ENCODE results near the gene PHF5A.
"Not testable (repeated sequence)": the region's sequence is repeated elsewhere in the genome, so short reads cannot be mapped to it uniquely, and the experiment has no call there.

PHF5A gene

DNA sequence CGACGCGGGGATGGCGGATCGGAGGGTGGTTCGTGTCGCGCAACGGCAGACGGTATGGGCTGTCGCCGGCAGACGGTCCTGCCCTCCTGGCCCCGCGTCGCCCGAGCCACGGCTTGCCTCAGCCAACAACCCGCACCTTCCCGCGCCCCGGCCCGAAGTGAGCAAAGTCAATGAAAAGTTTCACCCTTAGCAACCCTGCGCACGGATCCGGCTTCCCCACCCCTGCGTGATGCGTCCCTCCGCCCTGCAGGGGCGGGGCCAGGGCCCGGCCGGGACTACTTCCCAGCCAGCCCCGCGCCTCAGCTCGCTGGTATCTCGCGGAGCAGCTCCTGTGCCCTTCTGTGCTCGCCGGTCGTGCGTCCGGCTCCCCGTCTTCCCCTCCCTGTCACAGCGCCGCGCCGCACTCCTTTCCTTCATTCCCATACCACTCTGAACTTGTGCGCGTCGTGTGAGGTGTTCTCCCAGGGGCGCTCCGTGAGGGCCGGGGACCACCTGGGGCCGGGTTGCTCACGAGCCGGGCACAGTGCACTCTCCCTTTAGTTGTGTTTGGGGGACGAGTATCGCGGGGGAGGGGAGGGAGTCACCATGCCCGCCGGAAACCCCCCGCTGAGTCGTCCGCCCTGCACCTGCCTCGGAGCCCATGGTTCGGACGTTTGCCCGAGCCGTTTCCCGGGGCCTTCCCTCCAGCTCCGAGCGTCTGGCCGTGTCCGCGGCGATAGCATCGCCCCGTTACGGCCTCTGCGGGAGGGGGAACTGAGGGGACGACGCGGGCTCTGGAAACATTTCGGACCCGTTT is 21.7 kb downstream of the PHF5A start, which contains the start of gene TOB2:
TSS of gene TOB2 (minus strand) at position 163 of the 796 bp plus-strand sequence. CDS start 9,456 bp downstream, outside the sequence.
- peak; percentile 89 for DNase-seq (ENCODE audit: low read depth)

GRCh38 chr22:41446057-41446501 is 22.4 kb downstream of the PHF5A start:
- no peak for DNase-seq (ENCODE audit: low read depth)

GRCh38 chr22:41445129-41446056 is 23.1 kb downstream of the PHF5A start:
- DNase-seq (ENCODE audit: low read depth), result no peak

DNA sequence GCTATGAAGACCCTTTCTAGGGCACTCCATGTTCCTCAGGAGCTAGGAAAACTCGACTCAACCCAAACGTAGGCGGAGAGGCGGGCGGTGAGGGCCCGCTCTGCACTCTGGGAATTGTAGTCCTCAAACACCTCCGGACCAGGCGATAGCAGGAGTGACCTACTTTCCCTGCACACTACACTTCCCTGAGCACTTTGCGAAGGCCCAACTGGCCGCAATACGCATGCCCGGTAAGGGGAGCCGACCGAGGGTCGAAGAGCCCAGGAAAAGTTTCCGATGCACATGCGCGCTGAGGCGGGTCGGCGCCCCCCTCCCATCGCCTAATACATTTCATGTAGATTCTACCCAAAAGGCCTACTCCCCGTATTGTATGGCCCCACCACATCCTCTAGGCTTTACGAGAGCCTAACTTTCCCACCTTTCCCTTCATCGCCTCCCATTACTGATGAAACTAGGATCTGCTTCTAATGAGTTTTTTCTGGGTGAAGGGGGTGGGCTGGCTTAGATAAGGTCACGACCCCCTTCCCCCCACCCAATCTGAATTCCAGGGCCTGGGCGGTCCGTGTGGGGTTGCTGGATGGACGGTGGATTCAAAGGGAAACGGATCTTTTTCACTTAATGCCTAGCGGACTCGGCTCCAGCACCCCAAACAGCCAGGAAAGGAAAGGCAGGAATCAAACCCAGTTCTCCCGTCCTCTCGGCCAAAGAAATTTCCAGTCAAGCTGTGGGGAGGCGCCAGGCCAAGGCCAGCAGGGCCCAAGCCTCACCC is 23.9 kb downstream of the PHF5A start:
- DNase-seq (ENCODE audit: low read depth), result peak; percentile 78

- DNase-seq (ENCODE audit: low read depth), result no peak
These were observed 26.2 kb downstream of the PHF5A start for GRCh38 chr22:41442240-41442792.

GRCh38 chr22:41440511-41440910 is 28.0 kb downstream of the PHF5A start:
- DNase-seq (ENCODE audit: low read depth), result not testable (repeated sequence)

GRCh38 chr22:41437198-41437597 is 31.3 kb downstream of the PHF5A start:
- no peak for DNase-seq (ENCODE audit: low read depth)

DNA sequence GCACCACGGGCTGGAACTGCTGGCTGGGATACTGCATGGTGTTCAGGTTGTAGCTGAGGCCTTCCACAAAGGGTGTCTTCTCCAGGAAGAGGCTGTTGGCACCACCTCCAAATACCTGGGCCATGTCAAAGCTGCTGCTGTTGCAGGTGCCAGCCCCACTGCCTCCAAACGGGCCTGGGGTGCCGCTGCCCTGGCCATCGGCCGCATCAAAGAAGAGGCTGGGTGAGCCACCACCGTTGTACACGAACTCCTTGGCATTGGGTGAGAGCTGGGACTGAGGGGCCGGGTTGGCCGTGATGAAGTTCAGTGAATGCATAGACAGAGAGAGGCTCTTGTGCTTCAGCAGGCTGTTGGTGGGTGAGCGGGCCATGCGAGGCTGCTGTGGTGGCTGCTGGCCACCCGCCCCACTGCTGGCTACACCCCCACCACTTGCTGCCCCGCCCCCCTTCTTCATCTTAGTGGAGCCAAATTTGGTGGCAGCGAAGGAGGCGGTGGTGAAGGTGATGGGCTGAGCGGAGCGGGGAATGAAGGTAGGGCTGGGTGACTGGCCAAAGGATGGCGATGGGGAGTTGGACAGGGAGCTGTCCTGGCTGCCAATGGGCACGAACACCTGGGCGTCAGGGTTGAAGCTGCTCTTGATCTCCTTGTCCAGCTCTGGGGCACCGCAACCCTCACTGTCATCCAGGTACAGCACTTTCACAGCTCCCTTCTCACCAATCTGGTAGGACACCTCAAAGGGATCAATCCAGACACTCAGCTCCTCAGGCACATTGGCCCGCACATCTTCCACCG is 32.0 kb downstream of the PHF5A start:
- DNase-seq (ENCODE audit: low read depth), result no peak

DNA sequence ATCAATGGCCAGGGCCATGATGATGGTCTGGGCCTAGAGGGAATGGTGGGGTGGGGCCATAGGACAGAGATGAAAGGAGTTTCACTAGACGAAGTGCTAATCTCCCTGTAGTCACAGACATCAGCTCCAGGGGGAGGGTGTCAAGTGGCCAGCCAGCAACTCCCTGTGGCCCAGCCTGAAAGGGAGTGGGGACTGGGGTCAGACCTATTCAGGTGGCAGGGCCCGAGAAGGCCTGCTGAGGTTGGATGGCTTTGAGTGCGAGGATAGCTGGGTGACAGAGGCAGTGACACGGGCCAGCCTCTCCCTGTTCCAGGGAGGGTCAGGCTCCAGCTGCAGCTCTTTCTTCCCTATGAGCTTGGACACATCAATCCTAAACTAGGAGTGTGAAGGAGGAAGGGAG is 32.9 kb downstream of the PHF5A start:
- no peak for DNase-seq (ENCODE audit: low read depth)

GRCh38 chr22:41434361-41435003 is 34.0 kb downstream of the PHF5A start:
- DNase-seq (ENCODE audit: low read depth), result not testable (repeated sequence)

GRCh38 chr22:41433480-41433879 is 35.0 kb downstream of the PHF5A start:
- DNase-seq (ENCODE audit: low read depth), result not testable (repeated sequence)

- no peak for DNase-seq (ENCODE audit: low read depth)
These were observed 36.8 kb downstream of the PHF5A start for GRCh38 chr22:41431656-41432055.

DNA sequence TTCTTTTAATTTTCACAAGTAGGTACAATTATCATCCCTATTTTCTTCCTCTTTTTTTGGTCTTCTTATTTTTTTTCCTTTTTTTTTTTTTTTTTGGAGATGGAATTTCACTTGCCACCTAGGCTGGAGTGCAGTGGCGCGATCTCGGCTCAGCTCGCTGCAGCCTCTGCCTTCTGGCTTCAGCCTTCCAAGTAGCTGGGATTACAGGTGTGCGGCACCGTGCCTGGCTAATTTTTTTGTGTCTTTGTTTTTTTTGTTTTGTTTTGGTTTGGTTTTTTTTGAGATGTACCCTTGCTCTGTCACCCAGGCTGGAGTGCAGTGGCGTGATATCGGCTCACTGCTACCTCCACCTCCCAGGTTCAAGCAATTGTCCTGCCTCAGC is 38.5 kb downstream of the PHF5A start:
- no peak for DNase-seq (ENCODE audit: low read depth)

GRCh38 chr22:41429232-41429950 is 39.1 kb downstream of the PHF5A start:
- no peak for DNase-seq (ENCODE audit: low read depth)

GRCh38 chr22:41425660-41426365 is 42.7 kb downstream of the PHF5A start:
- no peak for DNase-seq (ENCODE audit: low read depth)

GRCh38 chr22:41418717-41419116 is 49.8 kb downstream of the PHF5A start:
- no peak for DNase-seq (ENCODE audit: low read depth)

GRCh38 chr22:41417622-41418390 is 50.7 kb downstream of the PHF5A start:
- DNase-seq (ENCODE audit: low read depth), result no peak

GRCh38 chr22:41415554-41415953 is 52.9 kb downstream of the PHF5A start:
- no peak for DNase-seq (ENCODE audit: low read depth)
